ENCODE data around the gene TFDP2. TPM values are rescaled to one million over a fixed set of nuclear protein-coding genes. Genes with fewer than 3 reads are reported as not detected.
"Not testable (repeated sequence)": the region's sequence is repeated elsewhere in the genome, so short reads cannot be mapped to it uniquely, and the experiment has no call there.

TFDP2 gene
- total RNA-seq, 2 experiments from 2014 or later = 23.3 to 40.7 TPM

DNA sequence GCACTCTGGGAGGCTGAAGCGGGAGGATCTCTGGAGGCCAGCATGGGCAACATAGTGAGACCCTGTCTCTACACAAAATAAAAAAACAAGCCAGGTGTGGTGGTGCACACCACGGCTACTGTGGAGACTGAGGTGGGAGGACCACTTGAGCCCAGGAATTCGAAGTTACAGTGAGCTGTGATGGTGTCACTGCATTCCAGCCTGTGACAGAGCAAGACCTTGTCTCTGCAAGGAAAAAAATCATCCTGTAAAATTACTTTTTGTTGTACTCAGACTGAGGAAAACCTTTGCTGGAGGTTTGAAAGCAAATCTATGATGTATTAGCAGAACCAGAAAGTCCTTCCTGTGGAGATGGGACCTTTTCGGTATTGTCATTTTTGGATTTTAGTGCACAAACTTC is 209.6 kb downstream of the TFDP2 start:
- H3K4me3 Mint-ChIP-seq = no peak overlapping the region
- DNase-seq = no peak
- ATAC-seq = no peak
- H3K9me3 Mint-ChIP-seq (ENCODE audit: low read depth) = no peaks in the 10 kb centered on the region
- CTCF ChIA-PET = no interaction called here
- peaks cover 19% of the 10 kb centered on the region for H3K4me1 Mint-ChIP-seq
- POLR2A ChIA-PET = no interaction called here
- peak overlapping the region; percentile 60 for H3K27ac Mint-ChIP-seq
- no peaks in the 10 kb centered on the region for H3K27me3 Mint-ChIP-seq
- H3K36me3 Mint-ChIP-seq (ENCODE audit: low read depth) = peaks cover 3% of the 10 kb centered on the region
- intact Hi-C loops (cut with DNase I, micrococcal nuclease) = loop anchor here in 1 of 2 experiments (1.0 kb wide), 1 partner anchor 63 kb away; the partner anchor contains the start of gene ATP1B3

DNA sequence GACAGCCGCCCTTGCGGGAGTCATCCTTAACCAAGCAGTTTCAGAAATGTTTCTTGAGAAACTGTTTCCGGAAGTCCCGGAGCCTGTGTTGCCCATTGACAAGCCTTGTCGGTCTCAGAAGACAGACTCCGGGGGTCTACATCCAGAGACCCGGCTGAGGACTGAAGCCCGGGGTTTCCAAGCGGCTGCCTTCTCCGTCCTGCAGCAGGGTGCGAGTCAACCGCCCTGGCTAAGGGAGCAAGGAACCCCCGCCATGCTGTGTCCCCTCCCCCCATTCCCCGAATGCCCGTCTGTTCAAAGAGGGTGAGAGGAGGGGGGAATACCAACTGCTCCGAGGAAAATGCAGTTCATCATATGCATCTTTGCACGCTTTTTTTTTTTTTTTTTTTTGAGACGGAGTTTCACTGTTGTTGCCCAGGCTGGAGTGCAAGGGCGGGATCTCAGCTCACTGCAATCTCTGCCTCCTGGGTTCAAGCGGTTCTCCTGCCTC is 211.3 kb downstream of the TFDP2 start:
- Mint-ChIP-seq H3K4me3 (no peak overlapping the region), H3K27ac (no peak overlapping the region), H3K27me3 (no peaks in the 10 kb centered on the region), H3K36me3 (ENCODE audit: low read depth) (peaks cover 3% of the 10 kb centered on the region), H3K9me3 (ENCODE audit: low read depth) (no peaks in the 10 kb centered on the region), H3K4me1 (peaks cover 19% of the 10 kb centered on the region)
- DNase-seq = no peak
- ATAC-seq = no peak
- CTCF ChIA-PET = no interaction called here
- POLR2A ChIA-PET = no interaction called here
- intact Hi-C loops (cut with DNase I, micrococcal nuclease) = no loop called here

DNA sequence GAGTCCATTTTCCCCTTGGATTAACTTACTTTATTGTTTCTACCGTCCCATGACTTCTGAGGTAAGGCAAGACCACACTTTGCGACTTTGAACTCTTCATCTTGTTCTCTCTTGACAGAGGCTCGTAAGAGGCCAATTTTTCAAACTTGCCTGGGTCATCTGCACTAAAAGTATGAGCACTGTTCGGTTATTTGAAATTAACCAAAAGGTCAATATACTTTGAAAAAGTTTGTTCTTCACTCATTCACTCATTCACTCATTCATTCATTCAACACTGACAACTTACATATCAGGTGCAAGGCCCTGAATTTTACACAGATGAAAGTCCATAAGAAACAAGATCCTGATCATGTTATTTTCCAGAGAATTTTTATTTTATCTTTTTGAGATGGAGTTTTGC is 215.0 kb downstream of the TFDP2 start:
- ChIA-PET POLR2A (no interaction called here), CTCF (interaction anchor here (0.7 kb wide), 1 partner anchor 84 kb away, joined by 3 read pairs; no protein-coding TSS in a partner anchor)
- Mint-ChIP-seq H3K27me3 (no peaks in the 10 kb centered on the region), H3K36me3 (ENCODE audit: low read depth) (no peaks in the 10 kb centered on the region), H3K4me3 (no peak overlapping the region), H3K9me3 (ENCODE audit: low read depth) (no peaks in the 10 kb centered on the region), H3K27ac (no peak overlapping the region), H3K4me1 (no peaks in the 10 kb centered on the region)
- DNase-seq (no peak), ATAC-seq (no peak)
- intact Hi-C loops (cut with DNase I, micrococcal nuclease) = no loop called here

- ChIA-PET CTCF (no interaction called here), POLR2A (no interaction called here)
- Mint-ChIP-seq H3K4me1 (no peaks in the 10 kb centered on the region), H3K4me3 (no peak overlapping the region), H3K27me3 (no peaks in the 10 kb centered on the region), H3K27ac (no peak overlapping the region), H3K9me3 (ENCODE audit: low read depth) (no peaks in the 10 kb centered on the region), H3K36me3 (ENCODE audit: low read depth) (no peaks in the 10 kb centered on the region)
- DNase-seq = no peak
- peak; percentile 57 for ATAC-seq
- intact Hi-C loops (cut with DNase I, micrococcal nuclease) = no loop called here
These were observed 215.7 kb downstream of the TFDP2 start for GRCh38 chr3:141933421-141934300.

GRCh38 chr3:141930801-141931200 is 218.5 kb downstream of the TFDP2 start:
- Mint-ChIP-seq H3K36me3 (ENCODE audit: low read depth) (peaks cover 12% of the 10 kb centered on the region), H3K27ac (no peak overlapping the region), H3K27me3 (no peaks in the 10 kb centered on the region), H3K4me3 (no peak overlapping the region), H3K9me3 (ENCODE audit: low read depth) (no peaks in the 10 kb centered on the region), H3K4me1 (no peaks in the 10 kb centered on the region)
- CTCF ChIA-PET = interaction anchor here (0.6 kb wide), 1 partner anchor 22 kb away, joined by 3 read pairs; no protein-coding TSS in a partner anchor
- intact Hi-C loops (cut with DNase I, micrococcal nuclease) = no loop called here
- no peak for DNase-seq
- no peak for ATAC-seq
- POLR2A ChIA-PET = no interaction called here

DNA sequence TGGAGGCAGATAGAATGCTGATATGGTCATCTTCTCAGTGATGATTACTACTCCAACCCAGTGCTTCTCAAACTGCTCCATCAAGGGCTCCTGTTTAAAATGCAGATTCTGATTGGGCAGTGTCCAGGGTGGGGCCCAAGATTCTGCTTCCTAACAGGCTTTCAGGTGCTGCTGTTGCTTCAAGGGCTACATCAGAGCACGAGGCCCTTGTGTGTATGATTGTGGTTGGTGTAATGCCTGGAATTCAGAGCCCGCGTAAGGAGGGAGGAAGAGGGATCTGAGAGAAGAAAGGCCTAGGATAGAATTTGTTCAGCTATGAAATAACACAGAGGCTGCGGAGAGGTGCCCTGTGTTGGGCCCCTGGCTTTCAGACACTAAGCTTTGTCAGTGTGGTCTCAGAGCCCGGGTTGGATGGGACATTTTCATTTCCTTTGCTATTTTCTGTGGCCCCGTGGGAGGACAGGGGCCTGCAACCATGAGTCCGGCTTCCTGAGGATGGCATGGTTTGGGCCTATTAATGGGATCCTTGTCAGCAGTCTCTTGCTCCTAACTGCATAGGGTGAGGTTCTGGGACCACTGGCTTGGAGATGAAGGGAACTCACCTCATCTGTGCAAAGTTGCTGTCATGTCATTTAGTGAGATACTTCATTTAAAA is 219.9 kb downstream of the TFDP2 start:
- H3K27me3 Mint-ChIP-seq = no peaks in the 10 kb centered on the region
- no peak overlapping the region for H3K4me3 Mint-ChIP-seq
- no peaks in the 10 kb centered on the region for H3K9me3 Mint-ChIP-seq (ENCODE audit: low read depth)
- H3K4me1 Mint-ChIP-seq = no peaks in the 10 kb centered on the region
- peaks cover 21% of the 10 kb centered on the region for H3K36me3 Mint-ChIP-seq (ENCODE audit: low read depth)
- no peak overlapping the region for H3K27ac Mint-ChIP-seq
- POLR2A ChIA-PET = no interaction called here
- ATAC-seq (no peak), DNase-seq (no peak)
- intact Hi-C loops (cut with DNase I, micrococcal nuclease) = no loop called here
- CTCF ChIA-PET = no interaction called here

- intact Hi-C loops (cut with DNase I, micrococcal nuclease) = no loop called here
- ChIA-PET CTCF (no interaction called here), POLR2A (no interaction called here)
- Mint-ChIP-seq H3K4me3 (no peak overlapping the region), H3K36me3 (ENCODE audit: low read depth) (peaks cover 23% of the 10 kb centered on the region), H3K27me3 (no peaks in the 10 kb centered on the region), H3K27ac (no peak overlapping the region), H3K4me1 (no peaks in the 10 kb centered on the region), H3K9me3 (ENCODE audit: low read depth) (no peaks in the 10 kb centered on the region)
- DNase-seq (no peak), ATAC-seq (no peak)
These were observed 220.6 kb downstream of the TFDP2 start for GRCh38 chr3:141928631-141929270.

DNA sequence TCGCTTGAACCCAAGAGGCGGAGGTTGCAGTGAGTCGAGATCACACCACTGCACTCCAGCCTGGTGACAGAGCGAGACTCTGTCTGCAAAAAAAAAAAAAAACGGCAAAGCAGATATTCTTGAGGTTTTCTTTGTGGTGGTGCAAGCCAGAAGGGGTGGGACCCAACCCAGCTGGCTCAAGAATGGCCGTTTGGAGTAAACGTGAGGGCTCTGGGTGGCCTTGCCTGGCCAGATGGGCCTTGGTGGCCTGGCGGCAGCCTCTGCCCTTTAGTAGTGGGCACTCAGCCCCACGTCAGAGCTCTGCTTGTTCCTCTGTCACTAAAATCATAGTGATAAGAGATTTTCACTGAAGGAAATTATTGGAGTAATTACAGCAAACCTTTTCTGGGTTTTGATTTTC is 222.4 kb downstream of the TFDP2 start:
- H3K27me3 Mint-ChIP-seq = no peaks in the 10 kb centered on the region
- H3K27ac Mint-ChIP-seq = no peak overlapping the region
- no peaks in the 10 kb centered on the region for H3K4me1 Mint-ChIP-seq
- H3K4me3 Mint-ChIP-seq = no peak overlapping the region
- ATAC-seq (no peak), DNase-seq (no peak)
- H3K36me3 Mint-ChIP-seq (ENCODE audit: low read depth) = peaks cover 33% of the 10 kb centered on the region
- POLR2A ChIA-PET = no interaction called here
- intact Hi-C loops (cut with DNase I, micrococcal nuclease) = no loop called here
- H3K9me3 Mint-ChIP-seq (ENCODE audit: low read depth) = no peaks in the 10 kb centered on the region
- CTCF ChIA-PET = interaction anchor here (0.8 to 1.5 kb wide), 3 partner anchors 9 to 192 kb away, joined by 3 to 7 read pairs (median 3); no protein-coding TSS in a partner anchor

- H3K27me3 Mint-ChIP-seq; H3K27ac Mint-ChIP-seq; H3K4me3 Mint-ChIP-seq; CTCF ChIA-PET; H3K4me1 Mint-ChIP-seq; intact Hi-C loops (cut with DNase I, micrococcal nuclease); ATAC-seq; POLR2A ChIA-PET; H3K9me3 Mint-ChIP-seq (ENCODE audit: low read depth); DNase-seq: not testable (repeated sequence)
- H3K36me3 Mint-ChIP-seq (ENCODE audit: low read depth) = peaks cover 40% of the 10 kb centered on the region
These were observed 223.7 kb downstream of the TFDP2 start for GRCh38 chr3:141925677-141926076.

GRCh38 chr3:141921316-141921715 is 228.0 kb downstream of the TFDP2 start:
- CTCF ChIA-PET = no interaction called here
- peaks cover 45% of the 10 kb centered on the region for H3K36me3 Mint-ChIP-seq (ENCODE audit: low read depth)
- intact Hi-C loops (cut with DNase I, micrococcal nuclease) = no loop called here
- H3K4me3 Mint-ChIP-seq = no peak overlapping the region
- no peaks in the 10 kb centered on the region for H3K27me3 Mint-ChIP-seq
- no peaks in the 10 kb centered on the region for H3K9me3 Mint-ChIP-seq (ENCODE audit: low read depth)
- ATAC-seq (no peak), DNase-seq (no peak)
- H3K27ac Mint-ChIP-seq = no peak overlapping the region
- peaks cover 2% of the 10 kb centered on the region for H3K4me1 Mint-ChIP-seq
- POLR2A ChIA-PET = no interaction called here

- DNase-seq = peak; percentile 14
- ChIA-PET POLR2A (no interaction called here), CTCF (no interaction called here)
- Mint-ChIP-seq H3K4me3 (no peak overlapping the region), H3K27ac (no peak overlapping the region), H3K9me3 (ENCODE audit: low read depth) (no peaks in the 10 kb centered on the region), H3K36me3 (ENCODE audit: low read depth) (peaks cover 44% of the 10 kb centered on the region), H3K27me3 (no peaks in the 10 kb centered on the region), H3K4me1 (peaks cover 2% of the 10 kb centered on the region)
- intact Hi-C loops (cut with DNase I, micrococcal nuclease) = no loop called here
- no peak for ATAC-seq
These were observed 228.6 kb downstream of the TFDP2 start for GRCh38 chr3:141920701-141921100.
